Amniotic stem cell (primary cell): ENCODE measurements around the gene HSPA12B.
"Not testable (repeated sequence)": the region's sequence is repeated elsewhere in the genome, so short reads cannot be mapped to it uniquely, and the experiment has no call there.

Source experiments
- DNase-seq: peaks from one replicate; lab custom pipeline; 2025; lab: John Stamatoyannopoulos, UW

HSPA12B gene

DNA sequence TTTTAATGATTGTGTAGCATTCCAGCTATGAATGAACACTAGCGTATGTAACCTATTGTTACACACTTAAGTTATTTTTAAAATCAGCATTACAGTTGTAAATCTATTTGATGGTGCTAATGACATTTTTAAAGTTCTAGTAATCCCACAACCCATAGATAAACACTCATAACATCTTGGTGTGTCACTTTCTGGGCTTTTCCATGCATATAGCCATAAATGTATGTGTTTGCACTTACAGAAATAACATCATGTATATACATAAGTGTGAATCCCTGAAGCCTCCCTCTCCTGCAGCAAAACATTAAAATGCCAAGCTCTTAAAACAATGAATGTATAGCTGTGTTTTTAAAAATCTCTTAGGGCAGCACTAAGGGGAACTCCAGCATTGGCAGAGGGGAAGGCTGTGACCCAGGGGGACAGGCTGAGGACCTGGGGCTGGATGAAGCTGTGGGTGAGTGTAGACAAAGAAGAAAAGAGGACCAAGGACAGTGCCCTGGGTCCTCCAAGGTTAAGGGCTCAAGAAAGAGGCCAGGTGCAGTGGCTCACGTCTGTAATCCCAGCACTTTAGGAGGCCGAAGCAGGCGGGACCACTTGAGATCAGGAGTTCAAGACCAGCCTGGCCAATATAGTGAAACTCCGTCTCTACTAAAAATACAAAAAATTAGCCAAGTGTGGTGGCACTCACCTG lies 55.0 kb downstream of the HSPA12B start:
- no peak for DNase-seq

DNA sequence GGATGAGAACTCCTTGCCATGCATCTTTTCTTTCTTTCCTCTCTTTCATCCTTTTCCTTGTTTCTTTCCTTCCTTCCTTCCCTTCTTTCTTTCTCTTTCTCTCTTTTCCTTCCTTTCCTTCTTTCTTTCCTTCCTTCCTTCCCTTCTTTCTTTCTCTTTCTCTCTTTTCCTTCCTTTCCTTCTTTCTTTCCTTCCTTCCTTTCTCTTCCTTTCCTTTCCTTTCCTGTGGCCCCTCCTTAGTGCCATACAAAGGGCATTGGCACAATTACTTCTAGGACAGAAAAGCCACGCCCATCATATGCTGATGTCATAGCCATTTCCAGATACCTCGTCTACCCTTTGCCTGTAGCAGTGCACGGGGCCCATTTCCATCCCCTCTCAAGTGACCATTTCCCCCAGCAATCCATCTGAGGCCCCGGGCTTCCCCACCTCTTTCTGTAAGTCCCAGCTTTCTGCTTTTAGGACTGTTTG lies 56.2 kb downstream of the HSPA12B start:
- no peak for DNase-seq

GRCh38 chr20:3789201-3789600 lies 56.7 kb downstream of the HSPA12B start:
- DNase-seq: not testable (repeated sequence)

DNA sequence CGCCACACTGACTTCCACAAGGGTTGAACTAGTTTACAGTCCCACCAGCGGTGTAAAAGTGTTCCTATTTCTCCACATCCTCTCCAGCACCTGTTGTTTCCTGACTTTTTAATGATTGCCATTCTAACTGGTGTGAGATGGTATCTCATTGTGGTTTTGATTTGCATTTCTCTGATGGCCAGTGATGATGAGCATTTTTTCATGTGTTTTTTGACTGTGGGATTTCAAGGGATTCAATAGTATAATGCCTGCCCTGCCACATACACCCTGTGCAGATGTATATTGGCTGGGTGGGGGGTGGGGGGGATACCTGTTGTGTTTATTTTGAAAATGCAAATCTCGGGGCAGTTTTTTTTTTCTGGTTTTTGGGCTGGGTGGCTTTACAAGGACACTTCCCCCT lies 61.7 kb downstream of the HSPA12B start:
- DNase-seq: not testable (repeated sequence)

DNA sequence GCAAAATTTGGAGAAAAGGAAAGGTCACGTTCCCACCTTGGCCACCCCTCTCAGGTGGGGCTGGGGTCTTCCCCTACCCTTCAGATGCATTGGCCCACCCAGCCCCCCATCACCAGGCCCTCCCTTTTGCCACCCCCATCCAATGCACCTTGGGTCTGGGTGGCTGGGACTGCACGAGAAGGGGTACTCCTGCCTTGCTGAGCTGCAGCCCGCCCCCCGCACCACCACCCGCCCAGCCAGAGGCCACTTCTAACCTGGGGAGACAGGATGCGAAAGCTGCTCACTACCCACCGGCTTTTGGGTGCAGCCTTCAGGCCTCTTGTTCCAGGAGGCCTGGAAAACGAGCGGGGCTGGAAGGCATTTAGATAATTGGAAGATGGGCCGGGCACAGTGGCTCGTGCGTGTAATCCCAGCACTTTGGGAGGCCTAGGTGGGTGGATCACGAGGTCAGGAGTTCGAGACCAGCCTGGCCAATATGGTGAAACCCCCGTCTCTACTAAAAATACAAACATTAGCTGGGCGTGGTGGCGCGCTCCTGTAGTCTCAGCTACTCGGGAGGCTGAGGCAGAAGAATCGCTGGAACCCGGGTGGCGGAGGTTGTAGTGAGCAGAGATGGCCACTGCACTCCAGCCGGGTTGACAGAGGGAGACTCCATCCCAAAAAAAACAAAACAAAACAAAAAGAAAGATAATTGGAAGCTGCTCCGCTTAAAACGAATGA lies 62.4 kb downstream of the HSPA12B start:
- DNase-seq: no peak

DNA sequence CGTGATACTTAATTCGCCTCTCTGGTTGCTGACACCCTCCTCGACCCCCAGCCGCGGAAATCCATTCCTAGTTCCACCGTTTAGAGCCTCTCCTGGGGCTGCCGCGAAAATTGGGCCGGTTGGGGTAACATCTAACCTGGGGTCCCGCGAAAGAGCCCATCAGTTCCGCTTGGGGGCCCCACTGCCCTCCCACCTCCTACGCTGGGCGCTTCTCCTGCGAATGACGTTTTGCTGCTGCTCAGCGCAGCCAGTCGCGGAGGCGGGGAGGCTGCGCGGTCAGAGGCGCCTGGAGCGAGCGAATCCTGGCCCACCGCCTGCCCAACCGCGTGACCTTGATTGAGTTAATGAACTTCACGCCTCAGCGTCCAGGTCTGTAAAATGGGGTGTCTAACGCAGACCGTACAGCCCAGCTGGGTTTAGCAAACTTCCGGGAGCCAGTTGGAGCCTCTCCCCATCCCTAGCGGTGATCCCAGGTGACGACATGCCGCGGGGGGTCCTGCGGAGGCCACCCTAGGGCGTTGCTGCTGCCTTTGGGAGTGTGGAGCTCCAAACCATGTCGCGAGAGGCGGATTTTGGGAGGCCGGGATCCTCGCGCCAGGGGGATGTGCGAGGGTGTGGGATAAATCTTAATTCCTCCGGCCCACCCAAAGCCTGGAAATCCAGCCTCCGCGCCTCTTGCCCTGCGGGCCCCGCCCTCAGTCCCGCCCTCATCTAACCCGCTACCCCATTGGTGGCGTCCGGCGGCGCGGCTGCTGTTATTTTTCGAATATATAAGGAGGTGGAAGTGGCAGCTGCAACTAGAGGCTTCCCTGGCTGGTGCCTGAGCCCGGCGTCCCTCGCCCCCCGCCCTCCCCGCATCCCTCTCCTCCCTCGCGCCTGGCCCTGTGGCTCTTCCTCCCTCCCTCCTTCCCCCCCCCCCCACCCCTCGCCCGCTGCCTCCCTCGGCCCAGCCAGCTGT lies 63.3 kb downstream of the HSPA12B start, which contains the start of gene CDC25B:
Gene CDC25B, plus strand, starts transcription at position 800 of the 958 bp plus-strand sequence. CDS start 222 bp downstream, outside the sequence.
- DNase-seq: peak; percentile 88

DNA sequence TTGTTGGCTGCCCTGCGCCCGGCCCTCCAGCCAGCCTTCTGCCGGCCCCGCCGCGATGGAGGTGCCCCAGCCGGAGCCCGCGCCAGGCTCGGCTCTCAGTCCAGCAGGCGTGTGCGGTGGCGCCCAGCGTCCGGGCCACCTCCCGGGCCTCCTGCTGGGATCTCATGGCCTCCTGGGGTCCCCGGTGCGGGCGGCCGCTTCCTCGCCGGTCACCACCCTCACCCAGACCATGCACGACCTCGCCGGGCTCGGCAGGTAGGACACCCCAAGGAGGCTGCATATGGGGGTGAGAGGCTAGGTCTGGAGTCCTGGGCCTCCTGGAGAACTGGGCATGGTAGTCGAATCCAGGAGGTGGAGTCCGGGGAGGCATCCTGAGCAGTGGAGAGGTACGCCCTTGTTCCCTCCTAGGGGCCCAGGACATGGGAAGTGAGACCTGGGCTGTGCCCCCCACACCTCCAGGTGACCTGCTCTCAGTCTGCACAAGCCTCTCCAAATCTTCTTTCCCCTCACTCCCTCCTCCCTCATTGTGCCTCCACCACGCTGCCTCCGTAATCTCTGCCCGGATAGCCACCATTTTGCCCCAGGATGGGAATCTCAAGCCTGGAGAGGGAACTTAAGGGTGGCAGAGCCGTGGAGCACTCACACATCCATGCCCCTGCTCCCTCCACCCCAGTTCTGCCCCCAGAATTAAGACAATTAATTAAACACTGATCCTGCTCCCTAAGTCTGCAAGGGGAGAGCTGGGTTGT lies 64.2 kb downstream of the HSPA12B start:
- DNase-seq: no peak

- no peak for DNase-seq
These were observed 64.7 kb downstream of the HSPA12B start for GRCh38 chr20:3797226-3797545.

GRCh38 chr20:3797592-3798372 lies 65.3 kb downstream of the HSPA12B start:
- DNase-seq: no peak

GRCh38 chr20:3798373-3798768 lies 65.9 kb downstream of the HSPA12B start:
- no peak for DNase-seq

GRCh38 chr20:3798908-3799248 lies 66.4 kb downstream of the HSPA12B start:
- DNase-seq: no peak

GRCh38 chr20:3800256-3800877 lies 67.9 kb downstream of the HSPA12B start:
- no peak for DNase-seq

GRCh38 chr20:3800878-3801260 lies 68.4 kb downstream of the HSPA12B start:
- no peak for DNase-seq

- DNase-seq: no peak
These were observed 68.8 kb downstream of the HSPA12B start for GRCh38 chr20:3801299-3801698.

DNA sequence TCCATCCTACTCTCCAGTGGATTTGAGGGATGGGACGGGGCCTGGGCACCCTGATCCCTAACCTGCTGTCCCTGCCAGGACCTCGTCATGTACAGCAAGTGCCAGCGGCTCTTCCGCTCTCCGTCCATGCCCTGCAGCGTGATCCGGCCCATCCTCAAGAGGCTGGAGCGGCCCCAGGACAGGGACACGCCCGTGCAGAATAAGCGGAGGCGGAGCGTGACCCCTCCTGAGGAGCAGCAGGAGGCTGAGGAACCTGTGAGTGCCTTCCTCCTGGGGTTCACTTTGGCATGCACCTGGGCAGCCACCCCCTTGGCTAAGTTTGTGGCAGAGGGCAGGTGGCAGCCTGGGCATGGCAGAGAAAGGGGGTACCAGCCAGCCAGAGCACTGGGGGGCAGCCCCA lies 69.4 kb downstream of the HSPA12B start:
- no peak for DNase-seq
